Body of pancreas (tissue), 4 donors: ENCODE data around the gene LNX1.

Source experiments
- CTCF ChIP-seq, 7 experiments: fragments of 450-650 bp in 4 of 7; fragments of 200-600 bp in 3 of 7; sonication (generic) in 3 of 7; IDR thresholded peaks; one replicate each; pipeline ENCODE4 v1.5.1; 2016 to 2019; ENCODE audit warnings: antibody characterized with exemption in 7 of 7
- POLR2A ChIP-seq, 3 donors: fragments of 450-650 bp; IDR thresholded peaks; one replicate each; pipeline ENCODE4 v1.6.1; 2016; ENCODE audit warnings: antibody characterized with exemption in 3 of 3, mild to moderate bottlenecking in 2 of 3

- no peak for TF ChIP-seq POLR2A (IDR thresholded peaks at IDR 0.05)
- TF ChIP-seq CTCF (IDR thresholded peaks at IDR 0.05) = no peak
Measured at GRCh38 chr4:53599632-53600031, 8.3 kb upstream of the LNX1 start.
